Peyer's patch (tissue), 4 donors: ENCODE results near the gene NBPF4. TPM values are rescaled to one million over a fixed set of nuclear protein-coding genes. Genes with fewer than 3 reads are reported as not detected.
"Not testable (repeated sequence)": the region's sequence is repeated elsewhere in the genome, so short reads cannot be mapped to it uniquely, and the experiment has no call there.

Experiments used
- DNase-seq, 3 donors: peaks; one replicate each; pipeline ENCODE4 v3.0.0-alpha.2; 2017 to 2019
- H3K27ac ChIP-seq, 4 donors: fragments of 200-600 bp; sonication (generic); one replicate each; pipeline ENCODE4 v1.5.1; 2016 to 2019
- H3K27me3 ChIP-seq, 2 donors: fragments of 200-600 bp; sonication (generic); one replicate each; pipeline ENCODE4 v1.5.1; 2019
- H3K36me3 ChIP-seq, 3 donors: fragments of 200-600 bp; sonication (generic); one replicate each; pipeline ENCODE4 v1.5.1; 2016 to 2019
- H3K4me1 ChIP-seq, 4 donors: fragments of 200-600 bp; sonication (generic); one replicate each; pipeline ENCODE4 v1.5.1; 2016 to 2019
- H3K4me3 ChIP-seq, 4 donors: fragments of 200-600 bp; sonication (generic); 1 replicate in 3 of 4; 2 replicates in 1 of 4; pipeline ENCODE4 v1.5.1; 2016 to 2019; ENCODE audit warnings: mild to moderate bottlenecking in 1 of 4
- H3K9me3 ChIP-seq, 4 donors: fragments of 200-600 bp; sonication (generic); one replicate each; pipeline ENCODE4 v1.5.1; 2016 to 2019; ENCODE audit warnings: mild to moderate bottlenecking in 1 of 4
- CTCF ChIP-seq, 6 experiments: fragments of 450-650 bp in 4 of 6; fragments of 200-600 bp in 2 of 6; sonication (generic) in 1 of 6; IDR thresholded peaks; one replicate each; pipeline ENCODE4 v1.5.1; 2017 to 2019; ENCODE audit warnings: antibody characterized with exemption in 6 of 6, mild to moderate bottlenecking in 3 of 6, moderate library complexity in 1 of 6
- POLR2A ChIP-seq, 2 donors: fragments of 450-650 bp; IDR thresholded peaks; one replicate each; pipeline ENCODE4 v1.5.1; 2017; ENCODE audit warnings: antibody characterized with exemption in 2 of 2, mild to moderate bottlenecking in 2 of 2, moderate library complexity in 2 of 2
- total RNA-seq, 4 donors: library from RNA; depleted of rRNA; stranded (reverse); fragments of >200 nt; gene quantifications; one replicate each; pipeline ENCODE4 v1.1.0, GENCODE V29; 2016

Gene NBPF4
- total RNA-seq, 4 donors from 2014 or later, result 1.7 to 5.3 (median 3.7) TPM

GRCh38 chr1:108217515-108218174 lies 26.2 kb downstream of the NBPF4 start:
- H3K9me3 ChIP-seq, H3K27ac ChIP-seq, H3K4me3 ChIP-seq, DNase-seq, H3K4me1 ChIP-seq, H3K27me3 ChIP-seq, H3K36me3 ChIP-seq: not testable (repeated sequence)

- not testable (repeated sequence) for DNase-seq, H3K27ac ChIP-seq, H3K4me3 ChIP-seq, H3K4me1 ChIP-seq, H3K36me3 ChIP-seq, H3K9me3 ChIP-seq, H3K27me3 ChIP-seq
Measured at GRCh38 chr1:108217007-108217406, 26.9 kb downstream of the NBPF4 start.

- not testable (repeated sequence) for H3K27ac ChIP-seq, DNase-seq, H3K9me3 ChIP-seq, H3K4me1 ChIP-seq, H3K36me3 ChIP-seq, H3K4me3 ChIP-seq, H3K27me3 ChIP-seq
Measured at GRCh38 chr1:108216028-108216890, 27.6 kb downstream of the NBPF4 start.

GRCh38 chr1:108214641-108215465 lies 29.0 kb downstream of the NBPF4 start:
- DNase-seq, H3K27ac ChIP-seq, H3K27me3 ChIP-seq, H3K4me3 ChIP-seq, H3K4me1 ChIP-seq, H3K36me3 ChIP-seq, H3K9me3 ChIP-seq: not testable (repeated sequence)
- TF ChIP-seq CTCF (IDR thresholded peaks at IDR 0.05), result peak in 4 of 6 experiments; percentile 51 to 66 (median 57)

- no peaks in the 10 kb centered on the region for H3K9me3 ChIP-seq
- no peak overlapping the region for H3K4me3 ChIP-seq
- no peaks in the 10 kb centered on the region for H3K27me3 ChIP-seq
- H3K4me1 ChIP-seq, result no peaks in the 10 kb centered on the region
- no peaks in the 10 kb centered on the region for H3K36me3 ChIP-seq
- TF ChIP-seq CTCF (IDR thresholded peaks at IDR 0.05) (no peak), POLR2A (IDR thresholded peaks at IDR 0.05) (no peak)
- H3K27ac ChIP-seq, result no peak overlapping the region
- no peak for DNase-seq
Measured at GRCh38 chr1:108211014-108211413, 32.9 kb downstream of the NBPF4 start.

- TF ChIP-seq CTCF (IDR thresholded peaks at IDR 0.05), result no peak
- no peak for TF ChIP-seq POLR2A (IDR thresholded peaks at IDR 0.05)
- H3K4me3 ChIP-seq, result no peak overlapping the region
- no peak for DNase-seq
- no peaks in the 10 kb centered on the region for H3K4me1 ChIP-seq
- H3K27ac ChIP-seq, result no peak overlapping the region
- no peaks in the 10 kb centered on the region for H3K36me3 ChIP-seq
- no peaks in the 10 kb centered on the region for H3K9me3 ChIP-seq
- H3K27me3 ChIP-seq, result no peaks in the 10 kb centered on the region
Measured at GRCh38 chr1:108209456-108210108, 34.3 kb downstream of the NBPF4 start.
